Right forelimb (tissue), 1 donor: Measurements from ENCODE around the gene C9orf57.
"Not testable (repeated sequence)": the region's sequence is repeated elsewhere in the genome, so short reads cannot be mapped to it uniquely, and the experiment has no call there.

Source experiments
- DNase-seq: peaks from one replicate; pipeline ENCODE4 v3.0.0-alpha.2; 2018

C9orf57 gene, protein sequence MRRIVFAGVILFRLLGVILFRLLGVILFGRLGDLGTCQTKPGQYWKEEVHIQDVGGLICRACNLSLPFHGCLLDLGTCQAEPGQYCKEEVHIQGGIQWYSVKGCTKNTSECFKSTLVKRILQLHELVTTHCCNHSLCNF

DNA sequence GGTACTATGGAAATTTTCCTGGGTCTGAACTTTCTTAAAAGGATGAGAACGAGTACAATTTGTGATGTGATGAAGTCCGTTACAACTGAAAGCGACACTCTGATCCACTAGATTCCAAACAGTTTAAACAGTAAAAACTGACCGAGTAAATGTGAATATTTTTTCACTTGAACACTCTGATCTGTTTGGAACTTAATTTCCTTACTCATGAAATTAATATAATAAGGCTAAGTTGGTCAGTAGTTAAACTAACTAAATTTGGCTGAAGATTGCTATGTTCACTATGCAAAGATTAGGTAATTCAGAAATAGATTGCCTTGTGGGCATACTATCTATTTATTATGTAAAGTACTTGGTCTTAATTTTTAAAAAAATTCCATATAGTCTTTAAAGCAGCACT, at the start of gene C9orf57:
Gene C9orf57, minus strand, starts transcription at position 101 of the 400 bp plus-strand sequence. CDS start 1,282 bp downstream, outside the sequence.
- DNase-seq, result no peak

DNA sequence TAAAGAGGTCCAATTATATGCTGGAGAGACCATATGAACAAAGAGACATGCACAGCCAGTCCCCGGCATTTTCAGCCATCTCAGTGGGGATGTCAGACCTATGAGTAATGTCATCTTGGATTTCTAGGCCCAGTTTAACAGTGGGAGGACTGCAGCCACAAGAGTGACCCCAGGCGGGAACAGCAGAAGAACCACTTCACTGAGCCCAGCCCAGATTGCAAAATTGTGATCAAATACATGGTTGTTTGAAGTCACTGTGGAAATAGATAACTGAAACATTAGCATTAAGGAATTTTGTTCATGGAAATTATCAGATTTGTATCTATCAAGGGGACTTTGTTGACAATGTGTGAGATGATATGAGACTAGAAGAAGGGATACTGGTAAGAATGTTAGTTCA, 42.1 kb upstream of the C9orf57 start:
- DNase-seq, result no peak

DNA sequence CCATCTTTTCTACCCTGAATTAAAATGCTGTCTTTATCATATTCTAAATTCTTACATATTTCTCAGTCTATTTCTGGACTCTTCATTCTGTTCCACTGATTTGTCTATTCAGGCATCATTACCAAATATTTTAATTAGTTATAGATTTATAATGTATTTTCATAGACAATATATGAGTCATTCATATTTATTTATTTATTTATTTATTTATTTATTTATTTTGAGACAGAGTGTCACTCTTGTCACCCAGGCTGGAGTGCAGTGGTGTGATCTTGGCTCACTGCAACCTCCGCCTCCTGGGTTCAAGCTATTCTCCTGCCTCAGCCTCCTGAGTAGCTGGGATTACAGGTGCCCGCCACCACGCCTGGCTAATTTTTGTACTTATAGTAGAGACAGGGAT, 35.1 kb upstream of the C9orf57 start:
- not testable (repeated sequence) for DNase-seq

DNA sequence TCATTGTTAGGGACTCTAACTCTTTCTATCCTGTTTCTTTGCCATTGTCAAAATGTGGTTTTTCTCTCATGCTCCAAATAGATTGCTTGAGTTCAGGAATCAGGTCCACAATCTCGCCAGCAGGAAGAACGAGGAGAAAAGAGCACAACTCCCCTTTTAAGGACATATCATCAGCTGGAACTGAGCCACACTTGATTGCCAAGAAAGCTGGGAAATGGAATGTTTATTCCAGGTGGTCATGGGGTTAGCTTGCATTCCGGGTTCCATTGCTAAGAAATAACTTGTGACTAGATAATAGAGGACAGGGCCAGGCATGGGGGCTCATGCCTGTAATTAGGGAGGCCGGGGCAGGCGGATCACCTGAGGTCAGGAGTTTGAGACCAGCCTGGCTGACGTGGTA, 32.4 kb upstream of the C9orf57 start:
- no peak for DNase-seq

DNA sequence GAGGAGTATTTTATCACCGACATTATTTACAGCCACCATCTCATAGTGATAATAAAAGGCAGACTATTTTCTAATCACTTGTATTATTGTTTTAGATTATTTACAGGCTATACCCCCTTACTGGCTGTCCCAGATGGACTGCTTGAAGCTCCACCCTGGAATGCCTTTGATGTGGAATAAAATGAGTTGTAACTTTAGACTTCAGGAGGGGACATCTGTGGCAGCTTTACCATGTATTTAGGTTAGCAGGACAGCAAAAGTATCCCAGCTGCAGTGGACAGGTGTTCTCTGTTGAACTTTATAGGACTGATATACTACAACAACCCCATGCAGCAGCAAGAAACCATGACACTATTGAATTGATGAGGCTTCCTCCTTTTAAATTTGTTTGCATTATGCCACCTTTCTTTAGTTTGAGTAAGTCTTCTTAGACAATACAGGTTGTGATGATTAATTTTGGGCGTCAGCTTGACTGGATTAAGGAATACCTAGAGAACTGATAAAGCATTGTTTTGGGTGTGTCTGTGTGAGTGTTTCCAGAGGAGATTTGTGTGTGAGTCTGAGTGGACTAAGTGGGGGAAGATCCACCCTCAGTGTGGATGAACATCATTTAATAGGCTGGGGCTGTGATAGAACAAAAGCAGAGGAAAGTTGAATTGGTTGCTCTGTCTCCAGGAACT, 29.2 kb upstream of the C9orf57 start:
- no peak for DNase-seq

DNA sequence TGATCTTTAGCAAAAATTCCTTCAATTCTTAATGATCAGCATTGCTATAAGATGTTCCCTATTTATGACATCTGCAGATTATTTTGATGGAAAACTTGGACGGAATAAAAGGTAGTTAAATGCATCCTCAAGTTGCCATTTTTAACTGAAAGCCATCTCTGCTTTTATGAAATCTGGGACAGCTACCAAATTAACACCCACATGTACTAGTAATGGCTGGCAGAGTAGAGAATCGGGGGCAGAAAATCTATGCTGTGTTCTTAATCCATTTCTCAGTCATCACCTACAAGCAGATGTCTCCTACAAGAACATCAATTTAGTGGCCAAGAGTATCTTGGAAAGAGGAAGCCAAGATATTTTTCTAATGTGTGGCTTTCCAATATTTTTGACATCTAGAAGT, 22.1 kb upstream of the C9orf57 start:
- no peak for DNase-seq

DNA sequence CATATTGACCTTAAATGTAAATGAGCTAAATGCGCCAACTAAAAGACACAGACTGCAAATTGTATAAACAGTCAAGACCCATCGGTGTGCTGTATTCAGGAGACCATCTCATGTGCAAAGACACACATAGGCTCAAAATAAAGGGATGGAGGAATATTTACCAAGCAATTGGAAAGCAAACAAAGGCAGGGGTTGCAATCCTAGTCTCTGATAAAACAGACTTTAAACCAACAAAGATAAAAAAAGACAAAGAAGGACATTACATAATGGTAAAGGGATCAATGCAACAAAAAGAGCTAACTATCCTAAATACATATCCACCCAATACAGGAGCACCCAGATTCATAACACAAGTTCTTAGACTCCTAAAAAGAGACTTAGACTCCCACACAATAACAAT, 14.3 kb upstream of the C9orf57 start:
- not testable (repeated sequence) for DNase-seq

DNA sequence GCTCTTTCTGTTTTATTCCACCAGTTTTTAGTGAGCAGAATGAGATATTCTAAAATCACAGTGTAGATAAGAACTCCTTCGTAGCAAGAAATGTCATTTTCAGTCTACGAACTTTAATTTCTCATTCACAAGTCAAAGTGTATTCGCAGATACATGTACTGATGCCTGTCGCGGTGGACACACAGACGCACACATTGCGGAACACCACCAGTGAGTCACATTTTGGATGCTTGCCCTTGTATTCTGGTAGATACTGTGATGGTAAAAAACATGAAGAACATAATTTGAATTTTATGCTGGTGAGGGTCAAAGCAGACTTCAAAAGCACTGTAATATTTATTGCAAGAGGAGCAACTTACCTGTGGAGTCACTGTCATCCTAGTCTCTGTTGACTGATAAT, 4.7 kb upstream of the C9orf57 start:
- DNase-seq, result no peak

DNA sequence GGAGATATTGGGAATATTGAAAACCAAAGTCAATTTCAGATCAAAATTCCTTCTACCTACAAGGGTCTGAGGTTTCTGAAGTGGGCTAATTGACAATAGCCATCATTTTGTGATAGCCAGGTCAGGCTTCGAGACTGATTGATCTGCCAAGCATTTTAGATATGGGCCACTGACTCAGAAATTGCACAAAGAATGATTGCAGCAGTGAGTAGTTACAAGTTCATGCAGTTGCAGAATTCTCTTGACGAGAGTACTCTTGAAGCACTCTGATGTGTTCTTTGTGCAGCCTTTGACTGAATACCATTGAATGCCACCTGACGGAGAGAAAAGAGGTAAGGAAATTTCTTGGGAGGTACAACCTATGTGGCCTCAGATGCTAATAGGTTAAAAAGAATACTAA, 8.3 kb downstream of the C9orf57 start:
- DNase-seq, result no peak

DNA sequence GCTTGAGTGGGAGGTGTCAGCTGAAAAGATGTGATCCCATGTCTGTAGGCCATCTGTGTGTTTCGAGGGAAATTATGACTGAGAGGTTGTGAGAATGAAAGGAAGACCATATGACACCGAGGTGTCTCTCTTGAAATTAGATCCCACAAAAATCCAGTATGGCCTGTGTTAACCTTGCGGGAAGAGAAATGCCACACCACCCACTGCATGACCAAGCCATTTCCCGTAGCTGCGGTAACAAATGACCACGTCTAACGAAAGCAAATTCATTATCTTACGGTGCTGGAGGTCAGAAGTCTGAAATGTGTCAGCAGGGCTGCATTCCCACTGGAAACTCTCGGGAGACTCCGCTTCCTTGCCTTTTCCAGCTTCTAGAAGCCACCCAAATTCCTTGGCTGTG, 11.6 kb downstream of the C9orf57 start:
- no peak for DNase-seq

DNA sequence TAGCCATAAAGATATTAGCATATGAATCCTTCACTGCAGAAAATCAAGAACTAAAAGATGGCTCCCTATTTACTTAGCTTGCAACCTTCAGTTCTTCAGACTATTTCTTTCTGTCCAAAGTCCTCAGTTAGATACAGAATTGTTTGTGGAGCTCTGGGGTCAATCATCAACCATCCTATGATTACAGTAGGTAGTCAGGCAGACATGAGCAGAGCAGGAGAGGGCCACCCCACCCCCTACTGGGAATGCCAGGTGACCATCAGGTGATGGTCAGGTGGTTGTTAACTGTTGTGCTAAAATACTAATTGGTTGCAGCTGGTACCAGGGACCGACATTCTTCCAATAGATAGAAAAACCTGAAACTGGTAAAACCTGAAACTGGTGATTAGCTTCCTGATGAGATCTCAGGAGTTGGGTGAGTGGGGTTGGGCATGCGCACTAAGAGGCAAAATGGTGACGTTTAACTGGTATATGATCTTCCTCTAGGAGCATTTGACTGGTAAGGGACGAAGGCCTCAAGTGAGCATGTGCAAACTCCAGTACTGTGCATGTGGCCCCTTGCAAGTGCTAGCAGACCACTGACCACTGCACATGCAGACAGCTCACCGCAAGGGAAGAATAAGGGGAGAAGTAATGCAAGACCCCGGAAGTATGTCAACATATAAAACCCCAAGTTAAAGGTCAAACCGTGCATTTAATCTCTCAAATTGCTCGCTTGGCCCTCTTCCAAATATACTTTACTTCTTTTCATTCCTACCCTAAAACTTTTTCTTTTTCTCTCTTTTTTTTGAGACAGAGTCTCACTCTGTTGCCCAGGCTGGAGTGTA, 13.6 kb downstream of the C9orf57 start:
- DNase-seq, result no peak

DNA sequence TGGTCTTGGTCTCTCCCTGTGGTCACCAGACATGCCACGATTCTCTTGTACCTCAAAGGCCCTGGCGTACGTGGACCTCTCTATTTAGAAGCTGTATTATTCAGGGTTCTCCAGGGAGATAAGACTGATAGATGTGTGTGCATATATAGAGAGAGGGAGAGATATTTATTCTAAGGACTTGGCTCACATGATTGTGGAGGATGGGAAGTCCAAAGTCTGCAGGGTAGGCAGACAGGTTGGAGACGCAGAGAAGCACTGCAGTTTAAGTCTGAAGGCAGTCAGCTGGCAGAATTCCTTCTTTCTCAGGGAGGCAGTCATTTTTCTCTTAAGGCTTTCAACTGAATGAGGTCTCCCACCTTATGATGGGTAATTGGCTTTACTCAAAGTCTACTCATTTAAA, 16.3 kb downstream of the C9orf57 start:
- DNase-seq, result no peak

DNA sequence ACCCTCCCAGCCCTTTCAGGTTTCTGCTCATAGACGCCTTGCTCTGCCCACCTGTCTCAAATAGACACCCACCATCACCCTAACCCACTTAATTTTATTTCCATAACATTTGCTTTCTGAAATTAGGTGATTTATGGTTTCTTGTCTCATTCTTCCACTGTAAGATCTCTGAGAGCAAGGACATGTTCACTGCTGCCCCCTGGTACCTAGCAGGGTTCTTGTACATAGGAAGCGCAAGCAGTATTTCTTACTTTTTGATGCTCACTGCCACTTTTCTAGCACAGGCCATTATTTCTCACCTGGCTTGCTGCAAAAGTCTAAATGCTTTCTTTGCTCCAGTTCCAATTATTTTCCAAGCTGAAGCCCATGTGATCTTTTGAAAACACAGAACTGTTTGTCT, 16.8 kb downstream of the C9orf57 start:
- no peak for DNase-seq

DNA sequence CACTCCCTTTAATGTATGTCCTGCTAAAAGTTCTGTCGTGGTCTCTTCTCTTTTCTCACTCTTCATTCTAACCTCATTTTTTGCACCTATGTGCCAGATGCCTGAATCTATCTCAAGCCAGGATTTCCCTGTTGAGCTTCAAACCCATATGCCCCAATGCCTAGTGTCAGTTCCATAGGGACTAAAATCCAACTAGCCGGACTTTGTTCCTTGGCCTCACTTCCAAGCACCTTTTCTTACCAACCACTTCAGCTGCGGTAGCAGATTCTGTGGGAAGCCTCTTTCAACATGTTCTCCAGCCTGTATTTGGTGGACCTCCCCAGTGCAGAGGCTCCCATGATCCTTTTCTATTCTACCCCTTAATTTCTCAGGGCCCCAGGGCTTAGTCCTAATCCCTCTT, 17.5 kb downstream of the C9orf57 start:
- DNase-seq, result no peak

DNA sequence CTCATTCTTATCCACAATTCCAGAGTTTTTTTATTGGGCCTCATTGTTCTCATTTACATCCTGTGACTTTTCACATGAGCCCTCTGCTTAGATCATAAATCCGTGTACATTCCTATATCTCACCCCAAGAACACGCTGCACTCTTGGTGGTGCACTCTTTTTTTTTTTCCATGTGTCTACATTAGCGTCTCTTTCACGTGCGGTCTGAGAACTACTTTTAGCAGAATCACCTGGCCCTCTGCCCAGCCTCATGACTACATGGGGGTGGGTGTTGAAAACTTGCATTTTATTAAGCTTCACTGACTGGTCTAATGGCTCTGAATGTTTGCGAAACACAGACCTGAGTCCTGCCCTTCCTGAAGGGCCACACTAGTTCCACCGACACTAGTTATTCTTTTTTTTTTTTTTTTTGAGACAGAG, 18.6 kb downstream of the C9orf57 start:
- DNase-seq, result no peak

DNA sequence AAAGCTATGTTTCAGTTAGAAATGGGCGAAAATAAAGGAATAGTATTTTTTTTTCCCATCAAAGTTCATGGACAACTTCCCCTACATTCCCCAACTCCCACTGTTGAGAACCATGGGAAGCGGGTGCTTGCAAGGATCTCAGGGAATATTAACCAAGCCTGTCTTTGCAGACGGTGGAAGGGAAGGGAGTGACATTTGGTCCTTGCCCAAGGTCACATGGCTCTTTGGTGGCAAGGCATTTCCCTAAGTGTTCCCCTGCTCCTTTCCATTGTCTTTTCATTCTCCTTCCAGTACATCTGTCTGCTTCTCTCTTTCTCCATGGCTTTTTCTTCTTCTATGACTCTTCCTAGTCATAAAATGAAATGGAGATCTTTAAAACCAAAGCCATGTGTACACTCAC, 19.0 kb downstream of the C9orf57 start:
- DNase-seq, result no peak

DNA sequence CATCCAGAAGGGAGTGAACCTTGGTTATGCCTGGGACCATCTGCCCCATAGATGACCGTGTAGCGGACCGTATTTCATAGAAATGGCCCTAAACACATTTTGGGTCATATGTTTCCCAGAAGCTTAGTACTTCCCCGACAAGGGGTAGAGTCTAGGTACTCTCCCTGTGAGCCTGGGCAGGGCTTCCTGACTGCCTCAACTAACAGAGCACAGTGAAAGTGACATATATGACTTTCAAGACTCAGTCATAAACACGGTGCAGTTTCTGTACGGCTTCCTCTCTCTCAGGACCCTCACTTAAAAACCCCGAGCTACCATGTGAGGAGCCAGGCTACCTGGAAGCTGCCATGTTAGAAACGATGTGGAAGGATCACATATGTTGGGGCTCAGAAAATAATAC, 20.9 kb downstream of the C9orf57 start:
- DNase-seq, result no peak

DNA sequence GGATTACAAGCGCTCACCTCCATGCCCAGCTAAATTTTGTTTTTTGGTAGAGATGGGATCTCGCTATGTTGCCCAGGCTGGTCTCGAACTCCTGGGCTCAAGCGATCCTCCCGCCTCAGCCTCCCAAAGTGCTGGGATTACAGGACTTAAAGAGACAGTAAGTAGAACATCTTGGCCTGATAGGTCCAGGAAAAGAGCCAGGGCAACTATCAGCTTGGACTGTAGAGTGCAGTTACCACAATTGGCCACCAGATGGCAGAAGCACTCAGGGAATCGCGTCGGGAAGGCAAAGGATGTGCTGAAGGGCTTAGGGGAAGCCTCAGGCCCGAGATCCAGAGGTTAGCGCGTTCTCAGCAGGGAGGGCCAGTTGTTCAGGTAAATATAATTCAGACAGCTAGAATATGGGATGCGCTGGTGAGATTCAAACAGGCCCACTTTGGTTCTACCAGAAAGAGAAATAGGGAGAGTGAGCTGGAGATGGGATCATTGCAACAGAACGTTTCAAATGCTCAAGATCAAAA, 21.5 kb downstream of the C9orf57 start:
- DNase-seq, result peak; percentile 86

DNA sequence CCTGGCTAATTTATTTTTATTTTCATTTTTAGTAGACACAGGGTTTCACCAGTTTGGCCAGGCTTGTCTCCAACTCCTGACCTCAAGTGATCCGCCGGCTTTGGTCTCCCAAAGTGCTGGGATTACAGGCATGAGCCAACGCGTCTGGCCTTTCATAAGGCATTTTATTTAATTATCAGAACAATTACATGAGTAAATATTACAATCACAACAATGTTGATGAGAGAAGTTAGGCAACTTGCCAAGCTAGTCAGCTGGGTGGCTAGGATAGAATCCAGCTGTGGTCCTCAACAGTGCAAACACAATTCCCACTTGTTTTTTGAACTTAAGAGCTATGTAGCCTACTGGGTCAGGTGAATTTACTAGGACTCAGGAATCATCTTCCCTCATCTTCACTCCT, 22.0 kb downstream of the C9orf57 start:
- DNase-seq, result no peak

DNA sequence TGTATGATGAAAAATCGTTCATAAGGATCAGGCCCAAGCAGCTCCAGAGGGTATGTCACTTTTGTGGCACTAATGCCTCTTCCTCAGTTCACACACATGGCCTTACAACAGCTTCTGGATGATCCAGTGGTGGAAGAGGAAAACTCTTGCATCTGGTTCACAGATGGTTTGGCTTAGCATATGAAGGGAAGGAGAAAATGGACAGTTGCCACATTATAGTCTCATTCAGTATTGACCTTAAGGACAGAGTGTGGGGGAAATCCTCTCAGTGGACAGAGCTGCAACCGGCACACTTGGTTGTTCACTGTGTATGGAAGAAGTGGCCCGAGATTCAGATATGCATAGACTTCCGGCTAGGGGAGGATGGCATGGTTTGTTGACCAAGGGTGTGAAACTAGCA, 22.8 kb downstream of the C9orf57 start:
- no peak for DNase-seq

DNA sequence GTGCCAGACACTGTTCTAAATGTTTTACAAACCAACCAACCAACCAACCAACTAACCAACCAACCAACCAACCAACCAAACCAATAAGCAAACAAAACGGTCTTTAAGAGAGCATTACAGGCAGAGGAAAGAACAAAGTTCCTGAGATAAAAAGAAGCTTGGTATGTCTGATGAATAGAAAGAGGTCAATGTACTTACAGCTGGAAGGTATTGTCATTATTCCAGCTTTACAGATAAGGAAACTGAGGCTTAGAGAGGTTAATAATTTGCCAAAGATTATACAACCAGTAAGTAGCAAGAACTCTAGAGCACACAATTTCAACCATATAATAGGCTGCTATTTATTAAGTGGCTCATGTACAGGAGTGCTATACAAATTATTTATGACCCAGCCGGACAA, 29.6 kb downstream of the C9orf57 start:
- no peak for DNase-seq

DNA sequence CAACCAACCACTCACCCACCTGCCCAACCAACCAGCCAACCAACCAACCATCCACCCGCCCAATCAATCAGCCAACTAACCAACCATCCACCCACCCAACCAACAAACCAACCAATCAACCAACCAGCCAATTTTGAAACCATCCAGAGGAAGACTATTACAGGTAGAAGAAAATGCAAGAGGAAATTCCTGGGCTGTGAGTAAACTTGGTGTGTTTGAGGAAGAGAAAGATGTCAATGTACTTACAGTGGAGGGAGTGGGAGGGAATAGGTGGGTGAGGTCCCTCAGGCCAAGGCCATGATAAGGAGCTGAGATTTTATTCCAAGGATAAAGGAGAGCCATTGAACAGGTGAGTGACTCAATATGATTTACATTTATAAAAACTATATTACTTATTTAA, 30.4 kb downstream of the C9orf57 start:
- DNase-seq, result no peak

DNA sequence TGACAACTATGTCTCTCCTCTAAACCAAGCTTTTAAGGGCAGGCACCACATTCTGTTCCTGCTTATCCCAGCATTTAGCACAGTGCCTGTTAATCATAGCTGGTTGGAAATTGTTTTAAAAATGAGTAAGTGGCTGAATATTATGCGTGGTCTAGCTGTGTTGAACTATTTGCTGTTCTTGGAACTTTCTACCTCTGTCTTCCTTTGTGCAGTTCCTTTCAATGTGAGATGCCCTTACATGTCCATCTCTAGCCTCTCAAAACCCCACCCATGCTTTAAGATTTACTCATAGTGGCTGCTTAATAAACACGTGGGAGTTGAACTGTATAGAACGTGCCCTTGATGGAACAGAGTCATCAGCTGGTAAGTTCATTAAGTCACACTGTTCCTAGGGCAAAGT, 34.5 kb downstream of the C9orf57 start:
- no peak for DNase-seq

DNA sequence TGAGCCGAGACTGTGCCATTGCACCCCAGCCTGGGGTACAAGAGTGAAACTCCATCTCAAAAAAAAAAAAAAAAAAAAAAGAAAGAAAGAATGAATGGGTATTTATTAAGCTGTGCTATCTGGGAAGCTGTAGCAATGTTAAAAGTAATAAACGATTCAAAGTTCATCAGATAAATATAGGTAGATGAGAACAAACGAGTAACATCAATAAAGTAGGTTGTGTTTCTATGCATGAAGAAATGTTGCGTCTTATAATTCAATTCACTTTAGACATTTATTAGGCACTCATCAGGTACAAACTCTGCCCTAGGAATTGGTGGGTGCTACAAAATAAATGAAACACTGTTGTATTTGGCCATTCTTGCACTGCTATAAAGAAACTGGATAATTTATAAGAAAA, 36.8 kb downstream of the C9orf57 start:
- no peak for DNase-seq
